Vagina (tissue), 2 donors: ENCODE data around the gene LGR6. TPM values are rescaled to one million over a fixed set of nuclear protein-coding genes. Genes with fewer than 3 reads are reported as not detected.

Experiments used
- DNase-seq, 2 donors: peaks; one replicate each; pipeline ENCODE4 v3.0.0-alpha.2; 2017; ENCODE audit errors: extremely low spot score in 2 of 2
- H3K27ac ChIP-seq: fragments of 200-600 bp; sonication (generic); one replicate; pipeline ENCODE4 v1.5.1; 2019
- H3K27me3 ChIP-seq: fragments of 200-600 bp; sonication (generic); one replicate; pipeline ENCODE4 v1.5.1; 2019
- H3K36me3 ChIP-seq, 2 donors: fragments of 200-600 bp; sonication (generic); one replicate each; pipeline ENCODE4 v1.5.1; 2017 to 2019
- H3K4me1 ChIP-seq: fragments of 200-600 bp; sonication (generic); one replicate; pipeline ENCODE4 v1.5.1; 2019
- H3K4me3 ChIP-seq, 2 donors: fragments of 200-600 bp; sonication (generic); 1 replicate in 1 of 2; 2 replicates in 1 of 2; pipeline ENCODE4 v1.5.1; 2016 to 2019
- H3K9me3 ChIP-seq: fragments of 200-600 bp; sonication (generic); one replicate; pipeline ENCODE4 v1.5.1; 2019
- CTCF ChIP-seq, 3 experiments: fragments of 450-650 bp in 2 of 3; fragments of 200-600 bp in 1 of 3; sonication (generic) in 1 of 3; IDR thresholded peaks; one replicate each; pipeline ENCODE4 v1.5.1; 2017 to 2019; ENCODE audit warnings: antibody characterized with exemption in 3 of 3, mild to moderate bottlenecking in 2 of 3, moderate library complexity in 2 of 3
- POLR2A ChIP-seq, 2 donors: fragments of 450-650 bp; IDR thresholded peaks; one replicate each; pipeline ENCODE4 v1.6.1; 2017; ENCODE audit warnings: antibody characterized with exemption in 2 of 2, mild to moderate bottlenecking in 2 of 2, moderate library complexity in 2 of 2
- POLR2AphosphoS5 ChIP-seq, 2 donors: sonication (generic); formaldehyde crosslinking; IDR thresholded peaks; one replicate each; pipeline ENCODE4 v1.9.0; 2017; ENCODE audit warnings: antibody characterized with exemption in 2 of 2, mild to moderate bottlenecking in 2 of 2, low read depth in 1 of 2; ENCODE audit not compliant: insufficient read depth in 1 of 2
- intact Hi-C: fragments of 100-400 bp; cut with DNase I; formaldehyde crosslinking; loops from one replicate; pipeline ENCODE4 v1.15.1; 2023
- total RNA-seq: library from RNA; depleted of rRNA; stranded (reverse); fragments of >200 nt; gene quantifications from one replicate; pipeline ENCODE4 v1.2.3, GENCODE V29; 2016

The LGR6 gene
- total RNA-seq, 1 donor from 2014 or later: 6.6 TPM

DNA sequence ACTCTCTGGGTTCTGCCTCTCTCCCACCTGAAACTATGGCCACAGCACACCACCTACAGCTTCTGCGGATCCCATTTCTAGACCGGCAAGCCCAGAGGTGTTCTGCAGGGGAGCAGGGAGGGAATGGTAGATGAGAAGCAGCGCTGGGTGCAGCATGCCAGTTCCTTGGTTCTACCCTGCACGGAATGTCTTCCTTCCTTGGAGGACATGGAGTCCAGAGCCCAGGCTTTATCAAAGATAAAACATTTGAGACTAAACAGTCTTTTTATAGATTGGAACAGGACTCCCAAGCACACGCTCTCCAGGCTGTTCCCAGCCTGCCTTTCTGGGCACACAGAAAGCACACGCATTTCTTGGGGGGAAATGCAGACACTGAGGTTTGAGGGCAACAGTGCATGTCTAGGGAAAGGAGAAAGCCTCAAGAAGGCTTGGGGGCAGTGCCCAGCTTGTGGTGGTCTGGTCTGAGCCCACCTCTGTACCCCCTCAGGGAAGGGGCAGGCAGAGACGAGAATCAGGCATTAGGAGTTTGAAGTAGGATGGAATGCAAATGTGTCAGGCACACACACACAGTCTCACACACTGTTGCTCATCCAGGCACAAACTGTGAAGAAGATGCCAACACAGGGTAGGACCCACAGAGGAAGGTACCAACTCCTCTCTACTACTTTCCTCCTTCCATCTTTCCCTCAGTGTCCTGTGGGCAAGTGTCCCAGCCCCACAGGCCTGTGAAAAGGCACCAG is 29.7 kb downstream of the LGR6 start:
- H3K4me1 ChIP-seq: peaks cover 4% of the 10 kb centered on the region
- no peak overlapping the region for H3K27ac ChIP-seq
- H3K4me3 ChIP-seq: no peak overlapping the region
- TF ChIP-seq POLR2AphosphoS5 (IDR thresholded peaks at IDR 0.05; ENCODE audit: insufficient read depth in 1 of 2, low read depth in 1 of 2) (no peak), CTCF (IDR thresholded peaks at IDR 0.05) (no peak), POLR2A (IDR thresholded peaks at IDR 0.05) (no peak)
- intact Hi-C loops: no loop called here
- H3K27me3 ChIP-seq: no peaks in the 10 kb centered on the region
- no peaks in the 10 kb centered on the region for H3K36me3 ChIP-seq
- H3K9me3 ChIP-seq: no peaks in the 10 kb centered on the region
- no peak for DNase-seq

- Histone ChIP-seq H3K4me3 (no peak overlapping the region), H3K4me1 (peaks cover 9% of the 10 kb centered on the region), H3K27ac (no peak overlapping the region), H3K9me3 (no peaks in the 10 kb centered on the region), H3K27me3 (no peaks in the 10 kb centered on the region), H3K36me3 (no peaks in the 10 kb centered on the region)
- DNase-seq: no peak
- intact Hi-C loops: no loop called here
- TF ChIP-seq POLR2AphosphoS5 (IDR thresholded peaks at IDR 0.05; ENCODE audit: insufficient read depth in 1 of 2, low read depth in 1 of 2) (no peak), CTCF (IDR thresholded peaks at IDR 0.05) (no peak), POLR2A (IDR thresholded peaks at IDR 0.05) (no peak)
Measured at GRCh38 chr1:202224453-202224852, 30.9 kb downstream of the LGR6 start.

GRCh38 chr1:202225131-202225530 is 31.5 kb downstream of the LGR6 start:
- H3K36me3 ChIP-seq: no peaks in the 10 kb centered on the region
- no peak for DNase-seq
- no peaks in the 10 kb centered on the region for H3K9me3 ChIP-seq
- H3K27ac ChIP-seq: no peak overlapping the region
- H3K27me3 ChIP-seq: no peaks in the 10 kb centered on the region
- peaks cover 9% of the 10 kb centered on the region for H3K4me1 ChIP-seq
- intact Hi-C loops: no loop called here
- no peak overlapping the region for H3K4me3 ChIP-seq
- TF ChIP-seq CTCF (IDR thresholded peaks at IDR 0.05): no peak
- TF ChIP-seq POLR2A (IDR thresholded peaks at IDR 0.05): no peak
- TF ChIP-seq POLR2AphosphoS5 (IDR thresholded peaks at IDR 0.05; ENCODE audit: insufficient read depth in 1 of 2, low read depth in 1 of 2): no peak

- H3K27ac ChIP-seq: no peak overlapping the region
- no peak for TF ChIP-seq CTCF (IDR thresholded peaks at IDR 0.05)
- TF ChIP-seq POLR2AphosphoS5 (IDR thresholded peaks at IDR 0.05; ENCODE audit: insufficient read depth in 1 of 2, low read depth in 1 of 2): no peak
- TF ChIP-seq POLR2A (IDR thresholded peaks at IDR 0.05): no peak
- no peak for DNase-seq
- no peaks in the 10 kb centered on the region for H3K36me3 ChIP-seq
- no peaks in the 10 kb centered on the region for H3K27me3 ChIP-seq
- intact Hi-C loops: no loop called here
- H3K9me3 ChIP-seq: no peaks in the 10 kb centered on the region
- peaks cover 9% of the 10 kb centered on the region for H3K4me1 ChIP-seq
- no peak overlapping the region for H3K4me3 ChIP-seq
Measured at GRCh38 chr1:202227053-202227672, 33.6 kb downstream of the LGR6 start.

GRCh38 chr1:202227997-202228401 is 34.4 kb downstream of the LGR6 start:
- no peaks in the 10 kb centered on the region for H3K9me3 ChIP-seq
- H3K27ac ChIP-seq: no peak overlapping the region
- no peak overlapping the region for H3K4me3 ChIP-seq
- H3K36me3 ChIP-seq: no peaks in the 10 kb centered on the region
- DNase-seq: no peak
- TF ChIP-seq POLR2AphosphoS5 (IDR thresholded peaks at IDR 0.05; ENCODE audit: insufficient read depth in 1 of 2, low read depth in 1 of 2) (no peak), POLR2A (IDR thresholded peaks at IDR 0.05) (no peak), CTCF (IDR thresholded peaks at IDR 0.05) (no peak)
- H3K27me3 ChIP-seq: no peaks in the 10 kb centered on the region
- peaks cover 9% of the 10 kb centered on the region for H3K4me1 ChIP-seq
- intact Hi-C loops: no loop called here
